Neural cell (in vitro differentiated cells): ENCODE data around the gene NOS1AP.
"Not testable (repeated sequence)": the region's sequence is repeated elsewhere in the genome, so short reads cannot be mapped to it uniquely, and the experiment has no call there.

Source experiments
- EZH2 ChIP-seq: fragments of 200-600, 300-800 bp; shearing (Covaris generic), sonication (generic); IDR thresholded peaks from 2 replicates; pipeline ENCODE4 v1.6.1; 2014; ENCODE audit warnings: antibody characterized with exemption, low read length, borderline replicate concordance, mild to moderate bottlenecking; ENCODE audit not compliant: insufficient read depth, poor library complexity, severe bottlenecking
- POLR2AphosphoS5 ChIP-seq: IDR thresholded peaks from 2 replicates; pipeline ENCODE4 v1.6.1; 2012
- TAF1 ChIP-seq: IDR thresholded peaks from 2 replicates; pipeline ENCODE4 v1.6.1; 2012; ENCODE audit warnings: low read depth
- TF ChIP-seq, protein P1 (sequence below): fragments of 450-650 bp; IDR thresholded peaks from 2 replicates; pipeline ENCODE4 v1.5.1; 2014; ENCODE audit warnings: antibody characterized with exemption, mild to moderate bottlenecking, moderate library complexity; ENCODE audit not compliant: poor library complexity, severe bottlenecking

DNA sequence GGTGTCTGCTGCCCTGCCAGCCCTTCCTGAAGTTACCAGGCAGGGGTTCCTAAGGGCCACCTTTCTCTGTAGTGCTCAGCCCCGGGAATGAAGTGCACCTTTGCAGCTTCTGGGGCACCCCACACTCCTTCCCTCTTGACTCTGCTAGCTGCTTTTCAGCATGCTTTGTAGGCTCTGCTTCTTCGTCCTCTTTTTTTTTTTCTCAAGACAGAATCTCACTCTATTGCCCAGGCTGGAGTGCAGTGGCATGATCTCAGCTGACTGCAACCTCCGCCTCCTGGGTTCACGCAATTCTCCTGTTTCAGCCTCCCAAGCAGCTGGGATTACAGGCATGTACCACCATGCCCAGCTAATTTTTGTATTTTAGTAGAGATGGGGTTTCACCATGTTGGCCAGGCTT lies 282.4 kb downstream of the NOS1AP start:
- TF ChIP-seq, protein P1, sequence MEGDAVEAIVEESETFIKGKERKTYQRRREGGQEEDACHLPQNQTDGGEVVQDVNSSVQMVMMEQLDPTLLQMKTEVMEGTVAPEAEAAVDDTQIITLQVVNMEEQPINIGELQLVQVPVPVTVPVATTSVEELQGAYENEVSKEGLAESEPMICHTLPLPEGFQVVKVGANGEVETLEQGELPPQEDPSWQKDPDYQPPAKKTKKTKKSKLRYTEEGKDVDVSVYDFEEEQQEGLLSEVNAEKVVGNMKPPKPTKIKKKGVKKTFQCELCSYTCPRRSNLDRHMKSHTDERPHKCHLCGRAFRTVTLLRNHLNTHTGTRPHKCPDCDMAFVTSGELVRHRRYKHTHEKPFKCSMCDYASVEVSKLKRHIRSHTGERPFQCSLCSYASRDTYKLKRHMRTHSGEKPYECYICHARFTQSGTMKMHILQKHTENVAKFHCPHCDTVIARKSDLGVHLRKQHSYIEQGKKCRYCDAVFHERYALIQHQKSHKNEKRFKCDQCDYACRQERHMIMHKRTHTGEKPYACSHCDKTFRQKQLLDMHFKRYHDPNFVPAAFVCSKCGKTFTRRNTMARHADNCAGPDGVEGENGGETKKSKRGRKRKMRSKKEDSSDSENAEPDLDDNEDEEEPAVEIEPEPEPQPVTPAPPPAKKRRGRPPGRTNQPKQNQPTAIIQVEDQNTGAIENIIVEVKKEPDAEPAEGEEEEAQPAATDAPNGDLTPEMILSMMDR, result not testable (repeated sequence)
- not testable (repeated sequence) for TF ChIP-seq EZH2, TAF1, POLR2AphosphoS5
